Loucy (cell line): ENCODE data around the gene PKNOX2.

Source experiments
- H2AFZ ChIP-seq: fragments of 200-600 bp; sonication (generic); 2 replicates; pipeline ENCODE4 v1.6.0; 2016; ENCODE audit warnings: antibody characterized with exemption, mild to moderate bottlenecking, low read length, moderate library complexity
- H3F3A ChIP-seq: fragments of 200-600 bp; 2 replicates; pipeline ENCODE4 v1.6.0; 2016; ENCODE audit warnings: antibody characterized with exemption, low read depth, mild to moderate bottlenecking
- H3K27me3 ChIP-seq: fragments of 200-600 bp; sonication (generic); 2 replicates; pipeline ENCODE4 v1.6.1; 2014; ENCODE audit warnings: low read length, mild to moderate bottlenecking; ENCODE audit not compliant: insufficient read depth, poor library complexity, severe bottlenecking
- H3K36me3 ChIP-seq: fragments of 200-600 bp; sonication (generic); 2 replicates; pipeline ENCODE4 v1.6.1; 2016; ENCODE audit warnings: low read length; ENCODE audit not compliant: insufficient read depth
- H3K4me1 ChIP-seq: fragments of 200-600 bp; sonication (generic); 2 replicates; pipeline ENCODE4 v1.5.1; 2014; ENCODE audit warnings: low read length, mild to moderate bottlenecking; ENCODE audit not compliant: insufficient read depth, poor library complexity, severe bottlenecking
- H3K4me2 ChIP-seq: fragments of 200-600 bp; sonication (generic); 2 replicates; pipeline ENCODE4 v1.6.0; 2014; ENCODE audit warnings: antibody characterized with exemption, low read length, low read depth, mild to moderate bottlenecking; ENCODE audit not compliant: poor library complexity, severe bottlenecking
- H3K4me3 ChIP-seq: fragments of 200-600 bp; sonication (generic); 2 replicates; pipeline ENCODE4 v1.5.1; 2014; ENCODE audit warnings: low read length, mild to moderate bottlenecking, mixed read lengths; ENCODE audit not compliant: poor library complexity, severe bottlenecking
- H3K79me2 ChIP-seq: fragments of 200-600 bp; sonication (generic); 2 replicates; pipeline ENCODE4 v1.6.1; 2014; ENCODE audit warnings: low read length; ENCODE audit not compliant: insufficient read depth
- H3K9ac ChIP-seq: fragments of 200-600 bp; sonication (generic); 2 replicates; pipeline ENCODE4 v1.6.0; 2014; ENCODE audit warnings: mild to moderate bottlenecking, low read depth, low read length, moderate library complexity; ENCODE audit not compliant: poor library complexity, severe bottlenecking
- H3K9me2 ChIP-seq: fragments of 200-600 bp; sonication (generic); replicated peaks from 2 replicates; pipeline ENCODE4 v1.6.1; 2016; ENCODE audit warnings: low read depth, low read length, mixed read lengths
- H3K9me3 ChIP-seq: fragments of 200-600 bp; sonication (generic); 2 replicates; pipeline ENCODE4 v1.6.1; 2014; ENCODE audit warnings: mild to moderate bottlenecking, antibody characterized with exemption, low read length, low read depth; ENCODE audit not compliant: insufficient read depth
- H4K20me1 ChIP-seq: fragments of 200-600 bp; sonication (generic); 2 replicates; pipeline ENCODE4 v1.6.0; 2014; ENCODE audit warnings: antibody characterized with exemption, low read length, mild to moderate bottlenecking; ENCODE audit not compliant: insufficient read depth, poor library complexity, severe bottlenecking
- CTCF ChIP-seq: fragments of 200-600 bp; sonication (generic); conservative IDR thresholded peaks from 2 replicates; pipeline ENCODE4 v1.5.1; 2014; ENCODE audit warnings: mild to moderate bottlenecking, antibody characterized with exemption, low read length
- EZH2phosphoT487 ChIP-seq: fragments of 200-600 bp; IDR thresholded peaks from 2 replicates; pipeline ENCODE4 v1.6.1; 2018; ENCODE audit warnings: antibody characterized with exemption, mild to moderate bottlenecking, moderate library complexity, borderline replicate concordance

PKNOX2 gene

GRCh38 chr11:125308246-125308645 lies 143.7 kb downstream of the PKNOX2 start:
- H3K4me3 ChIP-seq = no peak overlapping the region
- no peaks in the 10 kb centered on the region for H4K20me1 ChIP-seq
- no peak overlapping the region for H3K4me2 ChIP-seq
- no peak overlapping the region for H2AFZ ChIP-seq
- H3K79me2 ChIP-seq = no peaks in the 10 kb centered on the region
- TF ChIP-seq EZH2phosphoT487 (no peak), CTCF (no peak)
- H3K36me3 ChIP-seq = no peaks in the 10 kb centered on the region
- H3F3A ChIP-seq = no peaks in the 10 kb centered on the region
- H3K4me1 ChIP-seq = no peaks in the 10 kb centered on the region
- H3K9me2 ChIP-seq = no peaks in the 10 kb centered on the region
- no peak overlapping the region for H3K9ac ChIP-seq
- H3K9me3 ChIP-seq = no peaks in the 10 kb centered on the region
- no peaks in the 10 kb centered on the region for H3K27me3 ChIP-seq

DNA sequence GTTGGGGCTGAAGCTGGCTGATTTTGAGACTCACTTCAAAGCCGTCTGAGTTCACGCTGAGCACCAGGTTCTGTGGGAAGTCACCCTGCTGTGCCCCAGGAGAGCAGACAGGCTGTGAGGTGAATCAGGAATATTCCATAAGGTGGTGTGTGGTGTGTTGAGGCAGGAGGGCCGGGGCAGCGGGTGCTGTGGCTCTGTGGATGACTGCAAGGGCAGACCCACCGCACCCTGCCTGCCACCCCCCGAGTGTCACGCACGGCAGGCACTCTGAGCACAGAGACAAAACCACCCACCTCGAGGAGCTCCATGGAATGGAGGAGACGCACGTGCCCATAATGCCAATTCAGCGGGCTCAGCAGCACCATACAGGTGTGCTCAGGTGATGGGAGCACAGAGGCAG lies 147.8 kb downstream of the PKNOX2 start:
- no peaks in the 10 kb centered on the region for H3K4me1 ChIP-seq
- no peak overlapping the region for H2AFZ ChIP-seq
- no peak overlapping the region for H3K9ac ChIP-seq
- H3K9me2 ChIP-seq = no peaks in the 10 kb centered on the region
- H3K27me3 ChIP-seq = no peaks in the 10 kb centered on the region
- no peak overlapping the region for H3K4me3 ChIP-seq
- no peaks in the 10 kb centered on the region; the same call in 1 of the 2 replicates for H3K9me3 ChIP-seq
- no peaks in the 10 kb centered on the region for H3K79me2 ChIP-seq
- H3F3A ChIP-seq = no peaks in the 10 kb centered on the region
- no peaks in the 10 kb centered on the region for H4K20me1 ChIP-seq
- no peak for TF ChIP-seq EZH2phosphoT487
- no peak overlapping the region for H3K4me2 ChIP-seq
- no peaks in the 10 kb centered on the region for H3K36me3 ChIP-seq

GRCh38 chr11:125312812-125313211 lies 148.3 kb downstream of the PKNOX2 start:
- Histone ChIP-seq H3K36me3 (no peaks in the 10 kb centered on the region), H3K4me3 (no peak overlapping the region), H3F3A (no peaks in the 10 kb centered on the region), H3K4me2 (no peak overlapping the region), H3K79me2 (no peaks in the 10 kb centered on the region), H4K20me1 (no peaks in the 10 kb centered on the region), H3K9ac (no peak overlapping the region), H3K27me3 (no peaks in the 10 kb centered on the region), H2AFZ (no peak overlapping the region), H3K9me3 (no peaks in the 10 kb centered on the region; the same call in 1 of the 2 replicates), H3K4me1 (no peaks in the 10 kb centered on the region), H3K9me2 (no peaks in the 10 kb centered on the region)
- TF ChIP-seq EZH2phosphoT487 = no peak
- TF ChIP-seq CTCF = no peak
